ENCODE measurements around the gene ACTN1.

GRCh38 chr14:68927956-68928675 lies 51.0 kb downstream of the ACTN1 start:
- TF ChIP-seq CTCF (IDR thresholded peaks at IDR 0.05) (no peak), POLR2A (IDR thresholded peaks at IDR 0.05) (no peak)

Data from esophagus squamous epithelium (tissue), 4 donors.